HEK293T (cell line): Measurements from ENCODE around the gene BMPR2.

Source experiments
- ARNT ChIP-seq: fragments of 450-650 bp; IDR thresholded peaks from 2 replicates; pipeline ENCODE4 v1.6.1; 2017; ENCODE audit warnings: mild to moderate bottlenecking
- BHLHE40 ChIP-seq: fragments of 450-650 bp; IDR thresholded peaks from 2 replicates; pipeline ENCODE4 v1.6.1; 2016; ENCODE audit warnings: mild to moderate bottlenecking, moderate library complexity, borderline replicate concordance
- CTBP1 ChIP-seq: fragments of 450-650 bp; IDR thresholded peaks from 2 replicates; pipeline ENCODE4 v1.6.1; 2016; ENCODE audit warnings: borderline replicate concordance
- FOXA1 ChIP-seq: fragments of 450-650 bp; IDR thresholded peaks from 2 replicates; pipeline ENCODE4 v1.6.1; 2016; ENCODE audit warnings: mild to moderate bottlenecking
- FOXM1 ChIP-seq: fragments of 450-650 bp; IDR thresholded peaks from 2 replicates; pipeline ENCODE4 v1.6.1; 2017; ENCODE audit warnings: mild to moderate bottlenecking, borderline replicate concordance
- HDGF ChIP-seq: fragments of 450-650 bp; IDR thresholded peaks from 2 replicates; pipeline ENCODE4 v1.6.1; 2017; ENCODE audit warnings: antibody characterized with exemption, borderline replicate concordance
- L3MBTL2 ChIP-seq: fragments of 450-650 bp; conservative IDR thresholded peaks from 2 replicates; pipeline ENCODE4 v1.6.1; 2016; ENCODE audit warnings: mild to moderate bottlenecking
- PKNOX1 ChIP-seq: fragments of 450-650 bp; IDR thresholded peaks from 2 replicates; pipeline ENCODE4 v1.6.1; 2016
- SUZ12 ChIP-seq: fragments of 450-650 bp; IDR thresholded peaks from 2 replicates; pipeline ENCODE4 v1.6.1; 2016; ENCODE audit warnings: mild to moderate bottlenecking
- TARDBP ChIP-seq: fragments of 450-650 bp; IDR thresholded peaks from 2 replicates; pipeline ENCODE4 v1.6.1; 2016
- ZNF384 ChIP-seq: fragments of 450-650 bp; IDR thresholded peaks from 2 replicates; pipeline ENCODE4 v1.6.1; 2016

- TF ChIP-seq CTBP1 (no peak), L3MBTL2 (no peak), HDGF (no peak), TARDBP (no peak), FOXM1 (no peak), BHLHE40 (no peak), ARNT (no peak), SUZ12 (no peak), FOXA1 (no peak), ZNF384 (no peak), PKNOX1 (no peak)
Observed at GRCh38 chr2:202599105-202599504, 223.0 kb downstream of the BMPR2 start.
